Measurements from ENCODE around the gene PLPP1. TPM values are rescaled to one million over a fixed set of nuclear protein-coding genes. Genes with fewer than 3 reads are reported as not detected.

PLPP1 gene
- total and polyA plus RNA-seq, 2 of the 13 experiments (the other 11 are each of a cell fraction or from before 2014, with no cell fraction given) = 7.3 to 12.1 TPM

- TF ChIP-seq, protein P1, sequence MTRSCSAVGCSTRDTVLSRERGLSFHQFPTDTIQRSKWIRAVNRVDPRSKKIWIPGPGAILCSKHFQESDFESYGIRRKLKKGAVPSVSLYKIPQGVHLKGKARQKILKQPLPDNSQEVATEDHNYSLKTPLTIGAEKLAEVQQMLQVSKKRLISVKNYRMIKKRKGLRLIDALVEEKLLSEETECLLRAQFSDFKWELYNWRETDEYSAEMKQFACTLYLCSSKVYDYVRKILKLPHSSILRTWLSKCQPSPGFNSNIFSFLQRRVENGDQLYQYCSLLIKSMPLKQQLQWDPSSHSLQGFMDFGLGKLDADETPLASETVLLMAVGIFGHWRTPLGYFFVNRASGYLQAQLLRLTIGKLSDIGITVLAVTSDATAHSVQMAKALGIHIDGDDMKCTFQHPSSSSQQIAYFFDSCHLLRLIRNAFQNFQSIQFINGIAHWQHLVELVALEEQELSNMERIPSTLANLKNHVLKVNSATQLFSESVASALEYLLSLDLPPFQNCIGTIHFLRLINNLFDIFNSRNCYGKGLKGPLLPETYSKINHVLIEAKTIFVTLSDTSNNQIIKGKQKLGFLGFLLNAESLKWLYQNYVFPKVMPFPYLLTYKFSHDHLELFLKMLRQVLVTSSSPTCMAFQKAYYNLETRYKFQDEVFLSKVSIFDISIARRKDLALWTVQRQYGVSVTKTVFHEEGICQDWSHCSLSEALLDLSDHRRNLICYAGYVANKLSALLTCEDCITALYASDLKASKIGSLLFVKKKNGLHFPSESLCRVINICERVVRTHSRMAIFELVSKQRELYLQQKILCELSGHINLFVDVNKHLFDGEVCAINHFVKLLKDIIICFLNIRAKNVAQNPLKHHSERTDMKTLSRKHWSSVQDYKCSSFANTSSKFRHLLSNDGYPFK (CRISPR knock-in tag; IDR thresholded peaks at IDR 0.05; ENCODE audit: borderline replicate concordance) = peak; percentile 99
- no peak for TF ChIP-seq FOSL1 (CRISPR knock-in tag; IDR thresholded peaks at IDR 0.05; ENCODE audit: borderline replicate concordance)
- TF ChIP-seq ZSCAN25 (CRISPR knock-in tag; IDR thresholded peaks at IDR 0.05) = peak; percentile 77; the same call in 1 of the 2 replicates
- no peak for TF ChIP-seq ISL2 (CRISPR knock-in tag; IDR thresholded peaks at IDR 0.05)
- TF ChIP-seq SP1 (IDR thresholded peaks at IDR 0.05) = no peak
- peak; percentile 73 for TF ChIP-seq SP1 (CRISPR knock-in tag; IDR thresholded peaks at IDR 0.05)
- no peak for TF ChIP-seq ELF1 (CRISPR knock-in tag; IDR thresholded peaks at IDR 0.05)
- no peak for TF ChIP-seq ZNF737 (CRISPR knock-in tag; IDR thresholded peaks at IDR 0.05; ENCODE audit: borderline replicate concordance)
- peak; percentile 78 for TF ChIP-seq POLR2G (IDR thresholded peaks at IDR 0.05; ENCODE audit: low read depth, low read length)
- TF ChIP-seq MEIS2 (CRISPR knock-in tag; IDR thresholded peaks at IDR 0.05) = peak; percentile 56
- peak; percentile 54; the same call in 1 of the 2 replicates for TF ChIP-seq SMYD3 (CRISPR knock-in tag; IDR thresholded peaks at IDR 0.05)
- TF ChIP-seq JUNB (CRISPR knock-in tag; IDR thresholded peaks at IDR 0.05; ENCODE audit: borderline replicate concordance) = no peak
- TF ChIP-seq ZFAT (CRISPR knock-in tag; conservative IDR thresholded peaks at IDR 0.05) = no peak
- no peak for TF ChIP-seq NONO (IDR thresholded peaks at IDR 0.05)
- TF ChIP-seq NONO (CRISPR knock-in tag; conservative IDR thresholded peaks at IDR 0.05) = peak; percentile 81
- TF ChIP-seq BORCS8-MEF2B (CRISPR knock-in tag; IDR thresholded peaks at IDR 0.05) = peak; percentile 62; the same call in 1 of the 2 replicates
- no peak for TF ChIP-seq RFX3 (CRISPR knock-in tag; IDR thresholded peaks at IDR 0.05)
- no peak for TF ChIP-seq SMAD3 (CRISPR knock-in tag; IDR thresholded peaks at IDR 0.05)
- TF ChIP-seq HDAC6 (IDR thresholded peaks at IDR 0.05; ENCODE audit: low read depth, low read length) = no peak
- TF ChIP-seq MIER3 (CRISPR knock-in tag; IDR thresholded peaks at IDR 0.05; ENCODE audit: borderline replicate concordance) = peak; percentile 51; the same call in 1 of the 2 replicates
- TF ChIP-seq TFAP4 (IDR thresholded peaks at IDR 0.05; ENCODE audit: borderline replicate concordance, low read depth) = no peak; the same call in 1 of the 2 replicates
- no peak for TF ChIP-seq ZNF513 (CRISPR knock-in tag; conservative IDR thresholded peaks at IDR 0.05)
- TF ChIP-seq ISX (CRISPR knock-in tag; conservative IDR thresholded peaks at IDR 0.05) = no peak; the same call in 1 of the 2 replicates
- TF ChIP-seq, protein P2, sequence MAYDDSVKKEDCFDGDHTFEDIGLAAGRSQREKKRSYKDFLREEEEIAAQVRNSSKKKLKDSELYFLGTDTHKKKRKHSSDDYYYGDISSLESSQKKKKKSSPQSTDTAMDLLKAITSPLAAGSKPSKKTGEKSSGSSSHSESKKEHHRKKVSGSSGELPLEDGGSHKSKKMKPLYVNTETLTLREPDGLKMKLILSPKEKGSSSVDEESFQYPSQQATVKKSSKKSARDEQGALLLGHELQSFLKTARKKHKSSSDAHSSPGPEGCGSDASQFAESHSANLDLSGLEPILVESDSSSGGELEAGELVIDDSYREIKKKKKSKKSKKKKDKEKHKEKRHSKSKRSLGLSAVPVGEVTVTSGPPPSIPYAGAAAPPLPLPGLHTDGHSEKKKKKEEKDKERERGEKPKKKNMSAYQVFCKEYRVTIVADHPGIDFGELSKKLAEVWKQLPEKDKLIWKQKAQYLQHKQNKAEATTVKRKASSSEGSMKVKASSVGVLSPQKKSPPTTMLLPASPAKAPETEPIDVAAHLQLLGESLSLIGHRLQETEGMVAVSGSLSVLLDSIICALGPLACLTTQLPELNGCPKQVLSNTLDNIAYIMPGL (CRISPR knock-in tag; IDR thresholded peaks at IDR 0.05; ENCODE audit: borderline replicate concordance in 1 of 2, low read depth in 1 of 2) = peak; percentile 65 to 78; a peak in 3 of 4 replicates
Measured at GRCh38 chr5:55534436-55535198, at the start of gene PLPP1 (continued).

Data from HepG2 (cell line).